Panc1 (cell line): ENCODE measurements around the gene RAPGEF5.

Experiments used
- CTCF ChIP-seq: fragments of 450-650 bp; IDR thresholded peaks from 2 replicates; pipeline ENCODE4 v1.5.1; 2017; ENCODE audit warnings: mild to moderate bottlenecking
- POLR2AphosphoS5 ChIP-seq: IDR thresholded peaks from 2 replicates; pipeline ENCODE4 v1.6.1; 2012; ENCODE audit warnings: mild to moderate bottlenecking, low read depth, low read length, moderate library complexity
- REST ChIP-seq, 2 experiments: IDR thresholded peaks; 2 replicates each; pipeline ENCODE4 v1.6.1; 2011 to 2012; ENCODE audit warnings: low read depth in 2 of 2, control low read depth in 1 of 2, low read length in 1 of 2, mild to moderate bottlenecking in 1 of 2, moderate library complexity in 1 of 2; ENCODE audit not compliant: insufficient read depth in 1 of 2

GRCh38 chr7:22192801-22193200, 164.2 kb downstream of the RAPGEF5 start:
- TF ChIP-seq CTCF (no peak), POLR2AphosphoS5 (no peak), REST (IDR thresholded peaks at IDR 0.05; ENCODE audit: insufficient read depth in 1 of 2, low read depth in 2 of 2, low read length in 1 of 2) (no peak)
